Stimulated activated CD8-positive, alpha-beta memory T cell treated with anti-CD3 and anti-CD28 coated beads, Interleukin-4, amount 100 ng/mL, for 1 hour (primary cell): ENCODE measurements around the gene ZNF594.
"Not testable (repeated sequence)": the region's sequence is repeated elsewhere in the genome, so short reads cannot be mapped to it uniquely, and the experiment has no call there.

Experiments used
- DNase-seq, 2 donors: peaks; one replicate each; pipeline ENCODE4 v3.0.0-alpha.2; 2020; ENCODE audit warnings: low read depth in 2 of 2, low spot score in 1 of 2

ZNF594 gene

GRCh38 chr17:5137511-5138197, 54.0 kb downstream of the ZNF594 start:
- not testable (repeated sequence) for DNase-seq

DNA sequence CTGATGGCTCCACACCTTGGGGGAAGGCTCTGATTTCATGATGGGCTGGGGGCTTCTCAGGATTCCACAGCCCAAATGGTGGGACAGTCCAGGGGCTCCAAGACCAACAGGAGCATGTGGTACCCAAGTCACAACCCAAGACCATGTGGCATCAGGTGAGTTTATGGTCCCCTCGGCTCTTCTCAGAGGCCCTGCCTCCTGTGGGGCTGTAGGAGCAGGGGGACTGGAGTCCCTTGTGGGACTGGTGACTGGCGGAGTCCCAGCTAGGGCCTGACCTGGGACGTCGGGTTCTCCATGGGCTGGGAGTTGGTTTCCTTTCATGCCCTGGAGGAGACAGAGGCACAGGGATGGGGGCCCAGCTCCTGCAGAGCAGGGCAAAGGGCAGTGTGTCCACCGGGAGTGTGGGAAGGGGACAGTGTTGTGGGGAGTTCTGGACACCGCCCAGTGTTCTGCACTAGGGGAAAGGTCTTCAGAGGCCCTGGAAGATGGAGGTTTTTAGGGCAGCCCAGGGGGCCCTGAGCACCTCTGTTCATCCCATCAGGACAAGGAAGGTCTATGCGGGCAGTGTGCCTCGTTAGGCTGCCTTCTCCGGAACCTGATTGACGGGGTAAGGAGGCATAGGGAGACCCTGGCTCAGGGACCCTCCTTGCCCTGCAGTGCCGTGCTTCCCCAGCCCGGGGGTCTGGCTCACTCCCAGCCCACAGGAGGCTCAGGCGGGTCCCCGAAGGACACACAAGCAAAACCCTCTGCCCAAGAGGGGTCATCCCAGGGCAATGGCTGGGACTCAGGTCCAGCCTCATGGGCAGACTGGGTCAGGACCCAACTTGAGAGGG, 54.9 kb downstream of the ZNF594 start:
- DNase-seq, result not testable (repeated sequence)

- no peak for DNase-seq
Measured at GRCh38 chr17:5135726-5136579, 55.7 kb downstream of the ZNF594 start.

GRCh38 chr17:5135131-5135712, 56.4 kb downstream of the ZNF594 start:
- not testable (repeated sequence) for DNase-seq

DNA sequence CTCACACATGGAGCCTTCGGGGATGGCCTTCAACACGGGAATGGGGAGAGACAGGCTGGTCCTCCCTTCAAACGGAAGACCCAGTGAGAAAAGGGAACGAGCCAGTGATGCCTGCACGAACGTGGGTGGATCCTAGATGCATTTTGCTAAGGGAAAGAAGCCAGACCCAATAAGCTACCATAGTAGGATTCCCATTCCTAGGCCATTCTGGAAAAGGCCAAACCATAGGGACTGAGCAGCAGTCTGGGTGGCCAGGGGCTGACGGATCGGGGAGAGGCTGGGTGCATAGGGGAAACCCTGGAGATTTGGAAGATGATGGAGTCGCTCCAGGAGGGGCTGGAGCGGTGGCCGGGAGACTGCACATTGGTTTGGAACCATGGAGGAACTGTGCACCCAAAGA, 57.1 kb downstream of the ZNF594 start:
- DNase-seq, result not testable (repeated sequence)

DNA sequence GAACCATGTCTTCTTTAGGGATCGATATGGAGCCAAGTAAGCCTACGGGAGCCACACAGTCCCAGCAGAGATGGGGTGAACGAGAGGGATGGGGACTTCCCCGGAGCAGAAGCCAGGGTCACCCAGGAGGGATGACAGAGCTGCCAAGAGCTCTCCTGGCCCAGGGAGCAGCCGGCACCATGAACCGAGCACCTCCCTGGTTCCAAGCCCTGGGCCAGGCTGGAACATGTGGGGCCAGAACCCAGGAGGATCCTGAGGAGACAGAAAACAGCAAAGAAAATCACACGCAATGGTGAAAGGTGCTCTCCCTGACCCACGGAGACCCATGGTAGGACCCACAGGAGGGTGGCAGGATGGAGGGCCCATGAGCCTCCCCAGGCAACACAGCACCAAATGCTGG, 57.7 kb downstream of the ZNF594 start:
- not testable (repeated sequence) for DNase-seq

DNA sequence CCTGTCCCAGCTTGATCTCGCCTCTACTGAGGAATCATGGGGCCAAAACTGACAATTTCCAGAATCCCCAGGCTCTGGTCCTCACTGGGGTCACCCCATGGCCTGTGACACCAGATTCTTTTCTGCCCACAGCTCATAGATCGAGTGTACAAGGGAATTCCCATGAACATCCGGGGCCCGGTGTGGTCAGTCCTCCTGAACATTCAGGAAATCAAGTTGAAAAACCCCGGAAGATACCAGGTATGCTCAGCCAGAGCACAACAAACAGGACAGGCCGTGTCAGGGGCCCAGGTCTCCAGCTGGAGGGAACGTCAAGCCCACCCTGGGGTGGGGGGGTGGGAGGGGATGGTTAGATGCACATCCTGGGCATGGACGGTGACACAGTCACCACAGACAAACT, 58.4 kb downstream of the ZNF594 start:
- no peak for DNase-seq

GRCh38 chr17:5132503-5133225, 59.0 kb downstream of the ZNF594 start:
- not testable (repeated sequence) for DNase-seq

DNA sequence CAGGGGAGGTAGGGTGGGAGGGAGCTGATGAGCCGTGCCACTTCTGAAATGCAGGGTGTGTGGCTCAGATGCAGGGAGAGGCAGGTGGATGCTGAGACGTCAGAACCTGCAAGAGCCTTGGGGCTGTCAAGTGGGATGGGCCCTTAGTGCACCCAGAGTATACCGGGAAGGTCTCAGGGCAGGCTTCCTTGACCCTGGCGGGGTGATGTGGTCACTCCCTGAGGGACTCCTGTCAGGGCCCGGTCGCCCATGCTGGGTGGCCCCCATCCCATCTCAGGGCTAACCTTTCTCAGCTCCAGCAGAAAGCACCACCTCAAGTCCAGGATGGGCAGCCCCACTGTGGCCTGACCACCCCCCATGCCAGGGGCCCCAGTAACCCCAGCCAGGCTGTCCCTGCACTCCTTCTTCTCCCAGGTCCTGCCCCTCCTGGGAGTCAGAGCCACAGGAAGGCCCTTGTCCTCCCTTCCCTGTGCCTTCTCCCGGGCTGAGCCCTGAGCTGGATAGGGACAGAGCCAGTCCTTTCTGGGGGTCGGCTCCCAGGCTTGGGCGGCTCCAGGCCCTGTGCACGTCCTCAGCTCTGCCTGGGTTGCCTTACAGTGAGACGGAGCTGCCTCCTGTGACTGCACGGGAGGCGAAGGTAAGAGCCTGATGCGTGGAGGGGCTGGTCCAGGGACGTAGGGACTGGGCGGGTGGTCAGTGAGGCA, 59.7 kb downstream of the ZNF594 start:
- DNase-seq, result not testable (repeated sequence)

GRCh38 chr17:5131146-5131715, 60.4 kb downstream of the ZNF594 start:
- no peak for DNase-seq

DNA sequence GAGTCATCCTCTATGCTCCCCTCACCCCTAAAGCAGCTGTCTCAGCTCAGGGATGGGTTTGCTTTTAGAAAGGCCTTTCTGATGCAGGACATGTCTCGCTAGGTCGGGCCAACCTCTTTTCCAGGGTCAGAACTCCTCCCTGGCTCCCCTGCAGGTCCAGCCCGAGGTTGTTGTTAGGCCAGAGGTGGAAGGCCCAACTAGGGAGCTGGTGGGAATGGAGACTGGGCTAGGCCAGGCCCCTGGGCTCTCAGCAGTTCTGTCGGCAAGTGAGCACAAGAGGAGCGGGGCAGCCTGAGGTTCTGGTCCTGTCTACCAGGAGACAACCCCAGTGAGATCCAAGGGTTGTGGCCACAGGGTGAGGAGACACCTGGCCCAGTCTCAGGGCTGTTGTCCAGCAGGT, 61.0 kb downstream of the ZNF594 start:
- not testable (repeated sequence) for DNase-seq

- DNase-seq, result not testable (repeated sequence)
Measured at GRCh38 chr17:5130261-5130660, 61.4 kb downstream of the ZNF594 start.

DNA sequence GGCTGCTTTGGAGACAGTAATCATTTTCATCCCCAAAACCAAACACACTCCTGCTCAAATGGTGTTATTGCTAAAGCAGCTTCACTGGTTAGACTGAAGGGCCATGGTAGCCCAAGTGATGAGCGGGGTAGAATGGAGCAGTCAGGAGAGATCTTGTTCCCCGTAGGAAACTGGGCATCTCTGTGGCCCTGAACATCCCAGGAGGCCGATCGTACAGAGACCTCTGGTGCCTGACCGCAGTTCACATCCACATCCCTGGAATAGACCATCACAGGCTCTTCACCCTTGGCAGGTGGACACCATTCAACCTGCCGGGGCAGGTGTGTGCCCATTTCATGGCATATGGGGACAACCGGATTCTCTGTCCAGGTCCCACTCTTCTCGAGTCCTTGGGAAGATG, 61.9 kb downstream of the ZNF594 start:
- DNase-seq, result not testable (repeated sequence)
